RWPE2 (cell line): Measurements from ENCODE around the gene SIGLEC9.

Experiments used
- ATAC-seq: fragments of 200-7000 bp; cut with Tn5 transposase; 3 replicates; pipeline ENCODE4 v1.9.1; 2021; ENCODE audit warnings: low read depth
- DNase-seq: peaks from one replicate; pipeline ENCODE4 v3.0.0-alpha.2; 2020; ENCODE audit warnings: low spot score
- H3K27ac ChIP-seq: fragments of 450-650 bp; 2 replicates; pipeline ENCODE4 v1.5.1; 2017; ENCODE audit warnings: mild to moderate bottlenecking; ENCODE audit not compliant: poor library complexity, severe bottlenecking
- H3K27me3 ChIP-seq: fragments of 250-450 bp; sonication (Bioruptor Pico); 2 replicates; pipeline ENCODE4 v1.5.1; 2021; ENCODE audit warnings: mild to moderate bottlenecking, moderate library complexity; ENCODE audit not compliant: insufficient read depth, poor library complexity, severe bottlenecking
- H3K36me3 ChIP-seq: fragments of 250-450 bp; sonication (Bioruptor Pico); 2 replicates; pipeline ENCODE4 v1.5.1; 2020; ENCODE audit warnings: low read depth, mild to moderate bottlenecking, moderate library complexity
- H3K4me1 ChIP-seq: fragments of 250-450 bp; sonication (Bioruptor Pico); 2 replicates; pipeline ENCODE4 v1.5.1; 2021; ENCODE audit warnings: mild to moderate bottlenecking, moderate library complexity; ENCODE audit not compliant: insufficient read depth, poor library complexity, severe bottlenecking
- H3K4me3 ChIP-seq: fragments of 250-450 bp; sonication (Bioruptor Pico); 2 replicates; pipeline ENCODE4 v1.5.1; 2021; ENCODE audit warnings: mild to moderate bottlenecking, moderate library complexity; ENCODE audit not compliant: severe bottlenecking
- H3K9me3 ChIP-seq: fragments of 250-450 bp; sonication (Bioruptor Pico); 2 replicates; pipeline ENCODE4 v1.5.1; 2021; ENCODE audit warnings: mild to moderate bottlenecking, moderate library complexity; ENCODE audit not compliant: severe bottlenecking
- CTCF ChIP-seq: fragments of 450-650 bp; IDR thresholded peaks from one replicate; pipeline ENCODE4 v1.5.1; 2017; ENCODE audit warnings: mild to moderate bottlenecking, moderate library complexity; ENCODE audit not compliant: poor library complexity, severe bottlenecking

Gene SIGLEC9

GRCh38 chr19:51131780-51132680 lies 7.3 kb downstream of the SIGLEC9 start:
- Histone ChIP-seq H3K27me3 (no peaks in the 10 kb centered on the region), H3K27ac (no peak overlapping the region), H3K4me3 (no peak overlapping the region), H3K9me3 (no peaks in the 10 kb centered on the region), H3K36me3 (no peaks in the 10 kb centered on the region), H3K4me1 (no peaks in the 10 kb centered on the region)
- DNase-seq (no peak), ATAC-seq (no peak)
- TF ChIP-seq CTCF: no peak

- Histone ChIP-seq H3K36me3 (no peaks in the 10 kb centered on the region), H3K4me3 (no peak overlapping the region), H3K27me3 (peaks cover 10% of the 10 kb centered on the region), H3K27ac (no peak overlapping the region), H3K4me1 (no peaks in the 10 kb centered on the region), H3K9me3 (no peaks in the 10 kb centered on the region)
- DNase-seq (no peak), ATAC-seq (no peak)
- TF ChIP-seq CTCF: no peak
Measured at GRCh38 chr19:51135004-51135403, 10.3 kb downstream of the SIGLEC9 start.

GRCh38 chr19:51135986-51136762 lies 11.5 kb downstream of the SIGLEC9 start:
- no peak overlapping the region for H3K27ac ChIP-seq
- H3K4me3 ChIP-seq: no peak overlapping the region
- no peaks in the 10 kb centered on the region for H3K4me1 ChIP-seq
- H3K9me3 ChIP-seq: no peaks in the 10 kb centered on the region
- ATAC-seq (no peak), DNase-seq (no peak)
- TF ChIP-seq CTCF: no peak
- H3K36me3 ChIP-seq: no peaks in the 10 kb centered on the region
- H3K27me3 ChIP-seq: peaks cover 21% of the 10 kb centered on the region

GRCh38 chr19:51136851-51137551 lies 12.3 kb downstream of the SIGLEC9 start:
- ATAC-seq: no peak
- no peaks in the 10 kb centered on the region for H3K4me1 ChIP-seq
- TF ChIP-seq CTCF: no peak
- peaks cover 28% of the 10 kb centered on the region for H3K27me3 ChIP-seq
- no peaks in the 10 kb centered on the region for H3K36me3 ChIP-seq
- no peak overlapping the region for H3K27ac ChIP-seq
- no peak overlapping the region for H3K4me3 ChIP-seq
- no peak for DNase-seq
- no peaks in the 10 kb centered on the region for H3K9me3 ChIP-seq
